Suprapubic skin (tissue), 4 donors: ENCODE results near the gene EIF4EBP2.

Experiments
- POLR2A ChIP-seq, 2 donors: fragments of 450-650 bp; IDR thresholded peaks; one replicate each; pipeline ENCODE4 v1.6.1; 2017; ENCODE audit warnings: antibody characterized with exemption in 2 of 2, mild to moderate bottlenecking in 2 of 2, moderate library complexity in 2 of 2
- POLR2AphosphoS5 ChIP-seq, 3 donors: sonication (generic); formaldehyde crosslinking; IDR thresholded peaks; one replicate each; pipeline ENCODE4 v1.6.1; 2017; ENCODE audit warnings: antibody characterized with exemption in 3 of 3
- TF ChIP-seq, protein P1 (sequence below), 2 donors: fragments of 200-600 bp in 1 of 2; fragments of 450-650 bp in 1 of 2; sonication (generic) in 1 of 2; IDR thresholded peaks; one replicate each; pipeline ENCODE4 v1.5.1; 2016 to 2019; ENCODE audit warnings: antibody characterized with exemption in 2 of 2, mild to moderate bottlenecking in 1 of 2, moderate library complexity in 1 of 2

- TF ChIP-seq POLR2A (IDR thresholded peaks at IDR 0.05): no peak
- TF ChIP-seq, protein P1, sequence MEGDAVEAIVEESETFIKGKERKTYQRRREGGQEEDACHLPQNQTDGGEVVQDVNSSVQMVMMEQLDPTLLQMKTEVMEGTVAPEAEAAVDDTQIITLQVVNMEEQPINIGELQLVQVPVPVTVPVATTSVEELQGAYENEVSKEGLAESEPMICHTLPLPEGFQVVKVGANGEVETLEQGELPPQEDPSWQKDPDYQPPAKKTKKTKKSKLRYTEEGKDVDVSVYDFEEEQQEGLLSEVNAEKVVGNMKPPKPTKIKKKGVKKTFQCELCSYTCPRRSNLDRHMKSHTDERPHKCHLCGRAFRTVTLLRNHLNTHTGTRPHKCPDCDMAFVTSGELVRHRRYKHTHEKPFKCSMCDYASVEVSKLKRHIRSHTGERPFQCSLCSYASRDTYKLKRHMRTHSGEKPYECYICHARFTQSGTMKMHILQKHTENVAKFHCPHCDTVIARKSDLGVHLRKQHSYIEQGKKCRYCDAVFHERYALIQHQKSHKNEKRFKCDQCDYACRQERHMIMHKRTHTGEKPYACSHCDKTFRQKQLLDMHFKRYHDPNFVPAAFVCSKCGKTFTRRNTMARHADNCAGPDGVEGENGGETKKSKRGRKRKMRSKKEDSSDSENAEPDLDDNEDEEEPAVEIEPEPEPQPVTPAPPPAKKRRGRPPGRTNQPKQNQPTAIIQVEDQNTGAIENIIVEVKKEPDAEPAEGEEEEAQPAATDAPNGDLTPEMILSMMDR (IDR thresholded peaks at IDR 0.05): no peak
- no peak for TF ChIP-seq POLR2AphosphoS5 (IDR thresholded peaks at IDR 0.05)
Measured at GRCh38 chr10:70457759-70458305, 53.9 kb downstream of the EIF4EBP2 start.
